Stimulated activated naive B cell treated with anti-CD40 and anti-IgM and Interleukin-4, amounts not matched to agents 10 μg/mL and 1 μg/mL and 100 μg/mL, for 72 hours (primary cell): ENCODE results near the gene RXYLT1.
"Not testable (repeated sequence)": the region's sequence is repeated elsewhere in the genome, so short reads cannot be mapped to it uniquely, and the experiment has no call there.

Experiments
- ATAC-seq, 2 donors: fragments of 150-1000 bp; cut with Tn5 transposase; replicated peaks; 2 replicates each; pipeline ENCODE4 v1.10.0; 2021; ENCODE audit warnings: moderate library complexity in 1 of 2
- DNase-seq: peaks from one replicate; pipeline ENCODE4 v3.0.0; 2021
- H3K27ac Mint-ChIP-seq: one replicate; pipeline ENCODE4 v1.8.0; 2022; ENCODE audit warnings: mild to moderate bottlenecking, mixed read lengths
- H3K27me3 Mint-ChIP-seq, 2 donors: one replicate each; pipeline ENCODE4 v1.8.0; 2022; ENCODE audit warnings: mixed read lengths in 2 of 2
- H3K36me3 Mint-ChIP-seq, 2 donors: one replicate each; pipeline ENCODE4 v1.8.0; 2022; ENCODE audit warnings: mixed read lengths in 2 of 2, mild to moderate bottlenecking in 1 of 2
- H3K4me1 Mint-ChIP-seq, 2 donors: one replicate each; pipeline ENCODE4 v1.8.0; 2022; ENCODE audit warnings: mixed read lengths in 2 of 2, mild to moderate bottlenecking in 1 of 2
- H3K4me3 Mint-ChIP-seq, 2 donors: one replicate each; pipeline ENCODE4 v1.8.0; 2022; ENCODE audit warnings: mild to moderate bottlenecking in 2 of 2, mixed read lengths in 2 of 2, moderate library complexity in 1 of 2
- H3K9me3 Mint-ChIP-seq, 2 donors: one replicate each; pipeline ENCODE4 v1.8.0; 2022; ENCODE audit warnings: mixed read lengths in 2 of 2, mild to moderate bottlenecking in 1 of 2

The RXYLT1 gene, protein sequence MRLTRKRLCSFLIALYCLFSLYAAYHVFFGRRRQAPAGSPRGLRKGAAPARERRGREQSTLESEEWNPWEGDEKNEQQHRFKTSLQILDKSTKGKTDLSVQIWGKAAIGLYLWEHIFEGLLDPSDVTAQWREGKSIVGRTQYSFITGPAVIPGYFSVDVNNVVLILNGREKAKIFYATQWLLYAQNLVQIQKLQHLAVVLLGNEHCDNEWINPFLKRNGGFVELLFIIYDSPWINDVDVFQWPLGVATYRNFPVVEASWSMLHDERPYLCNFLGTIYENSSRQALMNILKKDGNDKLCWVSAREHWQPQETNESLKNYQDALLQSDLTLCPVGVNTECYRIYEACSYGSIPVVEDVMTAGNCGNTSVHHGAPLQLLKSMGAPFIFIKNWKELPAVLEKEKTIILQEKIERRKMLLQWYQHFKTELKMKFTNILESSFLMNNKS

DNA sequence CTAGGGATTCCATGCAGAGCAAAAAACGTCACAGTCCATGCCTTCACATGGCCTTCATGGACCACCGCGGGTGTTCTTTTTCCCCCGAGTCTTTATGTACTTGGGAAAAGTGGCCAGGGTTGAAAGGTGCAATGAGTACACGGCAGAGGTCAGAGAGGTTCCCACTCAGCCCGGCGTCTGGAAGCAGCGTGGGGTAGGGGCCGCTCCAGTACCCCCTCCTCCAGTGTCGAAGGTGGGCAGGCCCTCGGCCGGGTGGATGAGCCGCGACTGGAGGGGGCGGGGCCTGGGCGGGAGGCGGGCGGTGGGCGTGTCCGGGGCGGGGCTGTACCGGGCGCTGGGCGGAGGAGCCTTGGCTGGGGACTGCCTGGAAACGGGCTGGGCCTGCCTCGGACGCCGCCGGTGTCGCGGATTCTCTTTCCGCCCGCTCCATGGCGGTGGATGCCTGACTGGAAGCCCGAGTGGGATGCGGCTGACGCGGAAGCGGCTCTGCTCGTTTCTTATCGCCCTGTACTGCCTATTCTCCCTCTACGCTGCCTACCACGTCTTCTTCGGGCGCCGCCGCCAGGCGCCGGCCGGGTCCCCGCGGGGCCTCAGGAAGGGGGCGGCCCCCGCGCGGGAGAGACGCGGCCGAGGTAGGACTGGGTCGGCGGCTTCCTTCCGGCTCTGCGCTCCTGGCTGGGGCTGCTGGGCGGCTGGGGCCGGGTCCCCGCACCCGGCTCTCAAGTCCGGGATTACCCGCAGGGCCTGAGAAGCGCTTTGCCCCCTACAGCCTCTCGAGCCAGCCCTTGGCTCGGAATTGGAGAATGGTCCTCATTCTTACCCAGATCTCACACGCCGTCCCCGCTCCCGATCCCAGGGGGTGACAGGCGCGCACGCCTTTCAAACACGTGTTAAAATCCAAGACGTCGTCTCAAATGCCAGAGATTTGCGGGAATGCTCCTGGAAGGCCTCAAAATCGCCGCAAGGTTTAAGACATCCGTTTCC, at the start of gene RXYLT1:
RXYLT1 (plus strand) TSS at position 412 of the 984 bp plus-strand sequence; CDS start at position 464, 52 bp downstream.
- Mint-ChIP-seq H3K27me3 (no peaks in the 10 kb centered on the region), H3K4me1 (peaks cover 6 to 17% of the 10 kb centered on the region in 2 donors), H3K9me3 (no peaks in the 10 kb centered on the region), H3K4me3 (peak within 1 kb of the TSS; percentile 97 to 99), H3K36me3 (peaks cover 23 to 24% of the 10 kb centered on the region in 2 donors), H3K27ac (peak within 1 kb of the TSS; percentile 97)
- DNase-seq (peak; percentile 77), ATAC-seq (peak; percentile 94 to 96)

DNA sequence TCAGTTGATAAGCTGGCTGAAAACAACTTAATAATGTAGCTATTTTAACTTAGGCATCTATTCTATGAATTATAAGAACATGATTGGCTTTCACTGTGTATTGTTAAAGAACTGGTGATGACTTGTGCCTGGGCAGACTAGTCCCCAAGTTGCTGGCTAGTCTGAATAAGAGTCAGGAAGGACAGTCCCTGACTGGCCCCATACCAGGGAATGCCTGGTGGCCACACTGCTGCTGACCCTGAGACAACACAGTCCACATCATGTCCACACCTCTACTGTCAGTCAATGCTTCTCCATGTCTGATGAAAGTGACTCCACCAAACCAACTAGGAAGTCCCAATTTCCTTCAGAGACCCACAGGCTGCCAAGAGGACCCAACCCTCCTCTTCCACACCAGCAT, 46.9 kb upstream of the RXYLT1 start:
- not testable (repeated sequence) for DNase-seq, H3K27ac Mint-ChIP-seq, H3K4me1 Mint-ChIP-seq, H3K4me3 Mint-ChIP-seq, H3K27me3 Mint-ChIP-seq, H3K36me3 Mint-ChIP-seq, ATAC-seq, H3K9me3 Mint-ChIP-seq

DNA sequence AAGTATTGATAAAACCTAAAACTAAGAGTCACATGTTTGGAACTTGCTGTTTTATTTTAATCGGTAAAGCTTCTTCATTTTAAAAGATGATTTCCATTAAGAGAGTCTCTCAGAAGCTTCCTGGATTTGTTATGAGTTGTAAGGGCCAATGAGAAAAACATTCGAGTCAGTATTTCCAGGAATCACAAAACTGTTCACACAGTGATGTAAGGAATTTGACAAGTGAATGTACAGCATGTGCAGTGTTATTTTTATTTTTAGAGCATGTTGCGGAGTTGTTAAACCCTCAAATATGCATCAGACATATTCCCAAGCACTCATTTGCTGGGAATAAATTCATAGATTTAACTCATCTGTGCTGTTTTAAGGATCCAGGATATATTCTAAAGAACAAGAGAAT, 46.1 kb upstream of the RXYLT1 start:
- not testable (repeated sequence) for DNase-seq, H3K27ac Mint-ChIP-seq, H3K27me3 Mint-ChIP-seq, H3K36me3 Mint-ChIP-seq, H3K9me3 Mint-ChIP-seq, ATAC-seq, H3K4me1 Mint-ChIP-seq, H3K4me3 Mint-ChIP-seq

DNA sequence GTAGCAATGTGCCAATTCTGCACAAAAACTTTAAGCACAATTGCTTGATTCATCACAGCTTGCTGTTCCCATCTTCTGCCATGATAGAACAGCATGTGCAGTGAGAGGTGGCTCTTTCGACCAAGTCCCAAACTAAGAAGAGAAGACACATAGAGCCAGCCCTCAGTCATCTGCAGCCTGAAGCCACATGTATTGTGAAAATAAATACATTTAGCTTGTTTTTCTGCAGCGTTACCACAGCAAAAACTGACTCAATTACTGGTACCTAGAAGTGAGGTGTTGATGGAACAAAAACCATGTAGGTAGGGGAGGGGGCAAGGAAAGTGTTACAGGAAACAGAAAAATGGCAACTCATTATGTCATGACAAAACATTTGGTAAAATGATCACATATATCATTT, 39.2 kb upstream of the RXYLT1 start:
- not testable (repeated sequence) for H3K4me3 Mint-ChIP-seq, H3K36me3 Mint-ChIP-seq, H3K9me3 Mint-ChIP-seq, H3K27me3 Mint-ChIP-seq, H3K27ac Mint-ChIP-seq, H3K4me1 Mint-ChIP-seq, DNase-seq, ATAC-seq

DNA sequence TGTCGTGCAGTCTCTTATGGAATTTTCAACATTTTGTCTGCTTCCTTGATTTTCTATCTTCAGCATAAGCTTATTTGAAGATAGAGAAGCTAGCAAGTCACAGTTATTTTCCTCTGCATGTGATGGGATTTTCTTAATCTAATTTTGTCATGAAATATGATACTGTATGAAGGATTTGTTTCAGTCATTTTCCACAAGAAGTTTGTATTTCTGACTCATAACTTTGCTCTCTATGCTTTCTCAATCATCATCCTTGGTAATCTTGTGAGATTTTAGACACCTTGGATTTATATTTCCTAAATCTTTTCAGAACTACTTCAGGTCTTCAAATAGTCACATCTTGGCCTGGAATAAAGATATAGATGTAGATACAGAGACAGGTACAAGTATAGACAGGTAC, 38.3 kb upstream of the RXYLT1 start:
- not testable (repeated sequence) for H3K27me3 Mint-ChIP-seq, H3K27ac Mint-ChIP-seq, ATAC-seq, H3K4me1 Mint-ChIP-seq, DNase-seq, H3K4me3 Mint-ChIP-seq, H3K36me3 Mint-ChIP-seq, H3K9me3 Mint-ChIP-seq

DNA sequence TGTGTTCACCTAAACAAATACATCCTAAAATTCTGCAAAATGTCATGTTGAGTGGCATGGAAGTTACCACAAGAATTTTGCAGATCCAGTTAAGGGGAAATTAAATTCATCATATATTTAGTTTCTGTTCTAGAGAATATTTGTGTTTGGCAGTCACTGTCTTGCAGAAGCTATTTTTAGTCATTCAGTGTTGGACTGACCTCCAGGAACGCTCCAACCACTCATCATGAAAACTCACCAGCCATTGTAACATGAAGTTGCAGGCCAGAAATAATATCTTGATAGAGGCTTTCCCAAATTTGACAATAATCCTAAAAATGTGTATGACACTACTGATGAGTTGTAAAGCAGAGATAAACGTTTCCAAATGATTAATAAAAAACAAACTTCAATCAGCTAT, 35.6 kb upstream of the RXYLT1 start:
- not testable (repeated sequence) for H3K36me3 Mint-ChIP-seq, DNase-seq, H3K27me3 Mint-ChIP-seq, H3K27ac Mint-ChIP-seq, ATAC-seq, H3K9me3 Mint-ChIP-seq, H3K4me3 Mint-ChIP-seq, H3K4me1 Mint-ChIP-seq

DNA sequence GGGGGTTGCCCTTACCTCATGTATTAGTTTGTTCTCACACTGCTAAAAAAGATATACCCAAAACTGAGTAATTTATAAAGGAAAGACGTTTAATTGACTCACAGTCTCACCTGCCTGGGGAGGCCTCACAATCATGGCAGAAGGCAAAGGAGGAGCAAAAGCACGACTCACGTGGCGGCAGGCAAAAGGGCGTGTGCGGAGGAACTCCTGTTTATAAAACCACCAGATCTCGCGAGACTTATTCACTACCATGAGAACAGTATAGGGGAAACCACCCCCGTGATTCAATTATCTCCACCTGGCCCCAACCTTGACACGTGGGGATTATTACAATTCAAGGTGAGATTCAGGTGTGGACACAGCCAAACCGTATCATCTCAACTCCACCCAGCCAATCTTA, 33.2 kb upstream of the RXYLT1 start:
- not testable (repeated sequence) for ATAC-seq, H3K36me3 Mint-ChIP-seq, H3K4me3 Mint-ChIP-seq, DNase-seq, H3K4me1 Mint-ChIP-seq, H3K27ac Mint-ChIP-seq, H3K27me3 Mint-ChIP-seq, H3K9me3 Mint-ChIP-seq

DNA sequence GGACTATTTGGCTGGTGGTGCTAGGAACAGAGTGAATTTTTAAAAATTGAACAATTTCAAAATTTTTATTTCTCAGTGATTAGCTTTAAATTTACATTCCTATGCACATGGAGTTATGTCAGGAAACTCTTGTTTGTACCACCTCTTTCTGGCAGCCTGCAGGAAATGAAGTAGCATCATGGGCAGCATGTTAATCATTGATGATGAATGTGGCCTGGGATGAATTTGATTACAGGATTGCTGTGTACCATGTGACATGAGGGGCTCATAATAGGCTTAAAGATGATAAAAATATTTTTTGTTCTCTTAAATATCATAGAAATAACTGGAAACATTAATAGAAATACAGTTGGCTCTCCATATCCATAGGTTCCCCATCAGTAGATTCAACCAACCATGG, 32.6 kb upstream of the RXYLT1 start:
- H3K27ac Mint-ChIP-seq, H3K4me3 Mint-ChIP-seq, H3K36me3 Mint-ChIP-seq, H3K9me3 Mint-ChIP-seq, H3K27me3 Mint-ChIP-seq, DNase-seq, H3K4me1 Mint-ChIP-seq, ATAC-seq: not testable (repeated sequence)

DNA sequence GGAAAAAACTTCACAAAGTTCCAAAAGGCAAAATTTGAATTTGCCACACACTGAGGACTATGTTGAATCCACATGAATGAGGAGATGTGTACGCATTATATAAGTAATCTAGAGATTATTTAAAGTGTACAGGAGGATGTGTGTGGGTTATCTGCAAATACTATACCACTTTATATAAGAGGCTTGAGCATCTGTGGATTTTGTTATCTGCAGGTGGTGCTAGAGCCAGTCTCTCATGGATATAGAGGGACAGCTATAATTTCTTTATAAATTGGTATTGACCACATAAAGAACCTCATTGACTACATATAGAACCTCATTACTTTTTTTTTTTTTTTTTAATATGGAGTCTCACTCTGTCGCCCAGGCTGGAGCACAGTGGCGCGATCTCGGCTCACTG, 32.2 kb upstream of the RXYLT1 start:
- Mint-ChIP-seq H3K4me1 (peaks cover 0 to 5% of the 10 kb centered on the region in 2 donors), H3K27me3 (no peaks in the 10 kb centered on the region), H3K4me3 (no peak overlapping the region), H3K36me3 (no peaks in the 10 kb centered on the region), H3K9me3 (no peaks in the 10 kb centered on the region), H3K27ac (no peak overlapping the region)
- ATAC-seq (no peak), DNase-seq (no peak)

DNA sequence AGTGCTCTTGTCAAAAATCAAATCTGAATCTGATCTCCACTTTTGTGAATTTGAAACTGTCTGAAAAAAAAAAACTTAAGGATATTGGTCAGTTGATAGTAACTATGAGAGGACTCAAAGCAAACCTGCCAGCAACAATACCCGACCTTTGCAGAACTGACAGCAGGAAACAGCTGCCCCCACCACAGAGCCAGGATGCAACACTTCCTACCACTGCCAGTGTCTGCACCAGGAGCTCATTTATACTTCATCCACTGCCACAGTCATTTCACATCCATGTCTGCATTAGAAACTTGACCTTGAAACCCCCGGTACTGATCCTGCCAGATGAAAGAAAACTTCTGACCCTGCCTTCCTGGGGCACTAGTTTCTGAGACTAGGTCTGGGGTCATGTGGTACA, 27.4 kb upstream of the RXYLT1 start:
- H3K9me3 Mint-ChIP-seq = no peaks in the 10 kb centered on the region
- H3K36me3 Mint-ChIP-seq = no peaks in the 10 kb centered on the region
- no peak overlapping the region for H3K27ac Mint-ChIP-seq
- ATAC-seq (peak; percentile 57 to 66), DNase-seq (no peak)
- no peak overlapping the region for H3K4me3 Mint-ChIP-seq
- H3K4me1 Mint-ChIP-seq = peaks cover 0 to 5% of the 10 kb centered on the region in 2 donors
- H3K27me3 Mint-ChIP-seq = peaks cover 0 to 9% of the 10 kb centered on the region in 2 donors

DNA sequence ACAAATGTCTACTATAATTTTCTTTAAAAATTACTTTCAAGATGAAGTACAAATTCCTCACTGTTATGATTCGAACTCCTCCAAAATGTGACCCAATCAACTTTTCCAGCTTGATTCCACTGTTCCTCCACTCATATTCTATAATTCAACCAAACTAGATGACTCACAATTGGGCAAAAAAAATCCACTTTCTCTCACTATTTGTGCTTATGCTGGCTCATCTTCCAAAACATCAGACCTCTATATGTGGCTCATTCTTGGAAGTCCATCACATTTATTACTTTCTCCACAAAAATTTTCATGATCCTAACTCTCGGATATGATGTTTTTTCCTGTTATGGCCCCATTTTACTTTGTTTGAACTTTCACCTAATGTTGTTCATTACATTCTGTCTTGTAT, 26.9 kb upstream of the RXYLT1 start:
- Mint-ChIP-seq H3K27me3 (peaks cover 0 to 10% of the 10 kb centered on the region in 2 donors), H3K36me3 (no peaks in the 10 kb centered on the region), H3K9me3 (no peaks in the 10 kb centered on the region), H3K27ac (no peak overlapping the region), H3K4me3 (no peak overlapping the region), H3K4me1 (peaks cover 0 to 5% of the 10 kb centered on the region in 2 donors)
- DNase-seq = no peak
- ATAC-seq = no peak

DNA sequence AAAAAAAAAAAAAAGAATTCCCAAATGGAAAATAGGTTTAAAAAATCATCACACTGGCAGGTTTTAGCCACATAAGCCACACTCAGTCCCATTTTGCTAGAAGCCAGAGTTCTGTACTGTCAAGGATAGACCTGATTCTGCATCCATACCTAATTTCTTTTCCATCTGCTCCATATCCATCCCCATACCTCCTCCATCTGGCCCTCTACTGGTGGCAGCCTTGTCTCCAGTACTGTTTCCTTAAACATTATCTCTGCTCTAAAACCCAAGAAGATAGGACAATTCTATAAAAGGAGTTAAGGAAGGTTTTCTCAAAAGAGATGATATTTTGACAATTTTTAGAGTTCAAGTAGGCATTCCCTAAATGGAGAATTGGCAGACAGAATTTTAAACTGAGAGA, 26.0 kb upstream of the RXYLT1 start:
- no peak overlapping the region for H3K4me3 Mint-ChIP-seq
- H3K4me1 Mint-ChIP-seq = peaks cover 0 to 5% of the 10 kb centered on the region in 2 donors
- H3K9me3 Mint-ChIP-seq = no peaks in the 10 kb centered on the region
- ATAC-seq (no peak), DNase-seq (no peak)
- peaks cover 0 to 13% of the 10 kb centered on the region in 2 donors for H3K27me3 Mint-ChIP-seq
- no peak overlapping the region for H3K27ac Mint-ChIP-seq
- no peaks in the 10 kb centered on the region for H3K36me3 Mint-ChIP-seq

DNA sequence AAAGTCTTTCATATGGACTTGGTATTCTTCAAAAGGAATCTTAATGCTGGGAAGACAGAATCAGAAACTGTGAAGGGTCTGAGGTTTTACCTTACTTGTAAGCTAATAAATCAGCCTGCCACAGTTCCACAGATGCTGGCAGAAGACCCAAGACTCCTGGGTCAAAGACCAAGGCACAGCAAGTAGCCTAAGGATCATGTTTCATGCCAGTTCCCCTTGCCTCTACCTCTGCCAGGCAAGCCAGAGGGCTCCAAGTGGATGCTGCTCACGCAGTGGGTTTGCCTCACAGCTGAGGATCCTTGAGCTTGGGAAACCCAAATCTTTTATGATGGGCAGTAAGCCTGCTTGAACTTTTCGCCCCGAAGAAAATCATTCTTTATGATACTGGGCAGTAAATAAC, 15.2 kb upstream of the RXYLT1 start:
- Mint-ChIP-seq H3K4me1 (no peaks in the 10 kb centered on the region), H3K9me3 (peaks cover 0 to 5% of the 10 kb centered on the region in 2 donors), H3K27ac (no peak overlapping the region), H3K36me3 (no peaks in the 10 kb centered on the region), H3K4me3 (no peak overlapping the region), H3K27me3 (peaks cover 0 to 8% of the 10 kb centered on the region in 2 donors)
- DNase-seq = no peak
- no peak for ATAC-seq

DNA sequence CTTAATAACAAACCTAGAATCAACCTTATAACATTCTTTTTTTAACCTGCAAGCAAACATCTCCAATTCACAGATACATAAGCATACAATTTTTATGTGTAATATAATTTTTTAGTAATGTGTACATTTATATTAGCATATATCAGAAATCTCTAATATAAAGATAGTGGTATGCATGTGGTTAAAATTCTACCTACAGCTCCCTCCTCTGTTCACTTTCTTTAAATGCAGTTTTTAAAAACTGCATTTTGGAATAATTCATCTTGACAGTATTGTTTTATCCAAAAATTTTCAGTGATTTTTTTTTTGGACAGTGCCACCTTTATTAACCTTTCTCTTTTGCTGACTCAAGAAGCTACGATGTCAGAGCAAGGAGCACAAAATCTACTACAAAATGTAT, 13.2 kb upstream of the RXYLT1 start:
- Mint-ChIP-seq H3K4me3 (no peak overlapping the region), H3K27ac (no peak overlapping the region), H3K27me3 (peaks cover 0 to 8% of the 10 kb centered on the region in 2 donors), H3K4me1 (peaks cover 0 to 5% of the 10 kb centered on the region in 2 donors), H3K9me3 (peaks cover 6 to 12% of the 10 kb centered on the region in 2 donors), H3K36me3 (peaks cover 0 to 3% of the 10 kb centered on the region in 2 donors)
- DNase-seq = no peak
- no peak for ATAC-seq
